ENCODE results near the gene PSMD1.
"Not testable (repeated sequence)": the region's sequence is repeated elsewhere in the genome, so short reads cannot be mapped to it uniquely, and the experiment has no call there.

The PSMD1 gene

GRCh38 chr2:231177156-231178025 is 120.7 kb downstream of the PSMD1 start:
- Histone ChIP-seq H3K79me2 (ENCODE audit: low read length) (no peaks in the 10 kb centered on the region), H3K27me3 (ENCODE audit: low read depth, low read length) (no peaks in the 10 kb centered on the region), H3K36me3 (replicated peaks; ENCODE audit: low read depth, low read length) (peaks cover 10% of the 10 kb centered on the region), H3K4me3 (ENCODE audit: low read length) (no peak overlapping the region), H3K9me3 (ENCODE audit: insufficient read depth, low read length) (no peaks in the 10 kb centered on the region), H3K4me1 (ENCODE audit: low read length) (peaks cover 18% of the 10 kb centered on the region), H3K27ac (ENCODE audit: low read length) (no peak overlapping the region), H2AFZ (ENCODE audit: low read depth, low read length) (no peak overlapping the region), H3K4me2 (ENCODE audit: low read length) (no peak overlapping the region), H3K9ac (ENCODE audit: low read length) (no peak overlapping the region), H4K20me1 (ENCODE audit: insufficient read depth, low read length) (no peaks in the 10 kb centered on the region)
- TF ChIP-seq, protein P1, sequence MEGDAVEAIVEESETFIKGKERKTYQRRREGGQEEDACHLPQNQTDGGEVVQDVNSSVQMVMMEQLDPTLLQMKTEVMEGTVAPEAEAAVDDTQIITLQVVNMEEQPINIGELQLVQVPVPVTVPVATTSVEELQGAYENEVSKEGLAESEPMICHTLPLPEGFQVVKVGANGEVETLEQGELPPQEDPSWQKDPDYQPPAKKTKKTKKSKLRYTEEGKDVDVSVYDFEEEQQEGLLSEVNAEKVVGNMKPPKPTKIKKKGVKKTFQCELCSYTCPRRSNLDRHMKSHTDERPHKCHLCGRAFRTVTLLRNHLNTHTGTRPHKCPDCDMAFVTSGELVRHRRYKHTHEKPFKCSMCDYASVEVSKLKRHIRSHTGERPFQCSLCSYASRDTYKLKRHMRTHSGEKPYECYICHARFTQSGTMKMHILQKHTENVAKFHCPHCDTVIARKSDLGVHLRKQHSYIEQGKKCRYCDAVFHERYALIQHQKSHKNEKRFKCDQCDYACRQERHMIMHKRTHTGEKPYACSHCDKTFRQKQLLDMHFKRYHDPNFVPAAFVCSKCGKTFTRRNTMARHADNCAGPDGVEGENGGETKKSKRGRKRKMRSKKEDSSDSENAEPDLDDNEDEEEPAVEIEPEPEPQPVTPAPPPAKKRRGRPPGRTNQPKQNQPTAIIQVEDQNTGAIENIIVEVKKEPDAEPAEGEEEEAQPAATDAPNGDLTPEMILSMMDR (IDR thresholded peaks at IDR 0.05; ENCODE audit: low read depth, low read length): no peak
- TF ChIP-seq EZH2phosphoT487 (IDR thresholded peaks at IDR 0.05; ENCODE audit: low read depth): no peak

GRCh38 chr2:231178805-231179204 is 122.1 kb downstream of the PSMD1 start:
- not testable (repeated sequence) for H3K4me2 ChIP-seq (ENCODE audit: low read length); H4K20me1 ChIP-seq (ENCODE audit: insufficient read depth, low read length); H2AFZ ChIP-seq (ENCODE audit: low read depth, low read length); H3K9ac ChIP-seq (ENCODE audit: low read length); H3K27me3 ChIP-seq (ENCODE audit: low read depth, low read length); H3K79me2 ChIP-seq (ENCODE audit: low read length); H3K9me3 ChIP-seq (ENCODE audit: insufficient read depth, low read length); H3K27ac ChIP-seq (ENCODE audit: low read length); H3K4me3 ChIP-seq (ENCODE audit: low read length); H3K36me3 ChIP-seq (replicated peaks; ENCODE audit: low read depth, low read length)
- peaks cover 21% of the 10 kb centered on the region for H3K4me1 ChIP-seq (ENCODE audit: low read length)

- H3K36me3 ChIP-seq (replicated peaks; ENCODE audit: low read depth, low read length): peaks cover 2% of the 10 kb centered on the region
- H4K20me1 ChIP-seq (ENCODE audit: insufficient read depth, low read length): no peaks in the 10 kb centered on the region
- H3K4me3 ChIP-seq (ENCODE audit: low read length): peak overlapping the region; percentile 72
- H3K27ac ChIP-seq (ENCODE audit: low read length): peak overlapping the region; percentile 44; the same call in 1 of the 2 replicates
- TF ChIP-seq, protein P1 (IDR thresholded peaks at IDR 0.05; ENCODE audit: low read depth, low read length): no peak
- no peak for TF ChIP-seq EZH2phosphoT487 (IDR thresholded peaks at IDR 0.05; ENCODE audit: low read depth)
- peaks cover 21% of the 10 kb centered on the region for H3K4me1 ChIP-seq (ENCODE audit: low read length)
- H3K27me3 ChIP-seq (ENCODE audit: low read depth, low read length): no peaks in the 10 kb centered on the region
- peak overlapping the region; percentile 64 for H3K4me2 ChIP-seq (ENCODE audit: low read length)
- no peaks in the 10 kb centered on the region for H3K79me2 ChIP-seq (ENCODE audit: low read length)
- H3K9me3 ChIP-seq (ENCODE audit: insufficient read depth, low read length): no peaks in the 10 kb centered on the region
- peak overlapping the region; percentile 45 for H3K9ac ChIP-seq (ENCODE audit: low read length)
- H2AFZ ChIP-seq (ENCODE audit: low read depth, low read length): peak overlapping the region; percentile 63; the same call in 1 of the 2 replicates
These were observed 125.3 kb downstream of the PSMD1 start for GRCh38 chr2:231181860-231182512.

DNA sequence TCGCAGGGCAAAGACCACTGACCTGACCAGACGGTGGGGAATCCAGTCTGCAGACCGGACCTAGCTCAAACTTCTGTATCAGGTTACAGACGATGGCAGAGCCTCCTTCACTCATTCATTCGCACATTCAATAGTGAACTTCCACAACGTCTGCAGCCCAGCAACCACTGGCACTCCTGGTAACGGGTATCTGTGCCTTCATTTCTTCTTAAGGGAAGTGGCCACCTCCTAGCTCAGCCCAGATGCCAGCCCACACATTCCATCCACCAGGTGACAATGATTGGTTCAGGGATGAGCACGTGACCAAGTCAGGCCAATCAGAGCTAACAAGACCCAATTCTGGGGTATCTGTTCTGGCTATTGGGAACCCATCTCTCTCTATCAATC is 125.8 kb downstream of the PSMD1 start:
- no peak for TF ChIP-seq EZH2phosphoT487 (IDR thresholded peaks at IDR 0.05; ENCODE audit: low read depth)
- TF ChIP-seq, protein P1 (IDR thresholded peaks at IDR 0.05; ENCODE audit: low read depth, low read length): no peak
- Histone ChIP-seq H3K9ac (ENCODE audit: low read length) (peak overlapping the region; percentile 45), H3K36me3 (replicated peaks; ENCODE audit: low read depth, low read length) (no peaks in the 10 kb centered on the region), H3K4me3 (ENCODE audit: low read length) (peak overlapping the region; percentile 72), H3K27me3 (ENCODE audit: low read depth, low read length) (no peaks in the 10 kb centered on the region), H3K27ac (ENCODE audit: low read length) (peak overlapping the region; percentile 44; the same call in 1 of the 2 replicates), H3K79me2 (ENCODE audit: low read length) (no peaks in the 10 kb centered on the region), H3K9me3 (ENCODE audit: insufficient read depth, low read length) (no peaks in the 10 kb centered on the region), H2AFZ (ENCODE audit: low read depth, low read length) (peak overlapping the region; percentile 63), H3K4me2 (ENCODE audit: low read length) (peak overlapping the region; percentile 64), H4K20me1 (ENCODE audit: insufficient read depth, low read length) (no peaks in the 10 kb centered on the region), H3K4me1 (ENCODE audit: low read length) (peaks cover 21% of the 10 kb centered on the region)

Data from OCI-LY3 (cell line).